IMR-90 (cell line): ENCODE results near the gene MVP. TPM values are rescaled to one million over a fixed set of nuclear protein-coding genes. Genes with fewer than 3 reads are reported as not detected.
"Not testable (repeated sequence)": the region's sequence is repeated elsewhere in the genome, so short reads cannot be mapped to it uniquely, and the experiment has no call there.

Experiments used
- ATAC-seq: fragments of 200-7000 bp; cut with Tn5 transposase; 2 replicates; pipeline ENCODE4 v1.9.1; 2020; ENCODE audit warnings: low read depth, mild to moderate bottlenecking, moderate library complexity
- BruUV-seq: library from RNA; stranded (reverse); fragments of 400-500 nt; replicated peaks from 2 replicates; lab custom pipeline; 2021; lab: Mats Ljungman, UMichigan
- CTCF ChIA-PET: fragments of 300-600 bp; formaldehyde crosslinking; extraction: SDS; loops from one replicate; lab custom pipeline; 2021; ENCODE audit warnings: antibody characterized with exemption; lab: Yijun Ruan, JAX
- POLR2A ChIA-PET: fragments of 300-600 bp; sonication (Branson Sonifier 250); formaldehyde crosslinking; loops from one replicate; lab custom pipeline; 2022; ENCODE audit warnings: antibody characterized with exemption; ENCODE audit not compliant: unreplicated experiment; lab: Charles Lee
- DNase-seq: peaks from one replicate; pipeline ENCODE4 v3.0.0; 2013
- H2AFZ ChIP-seq: replicated peaks from 2 replicates; pipeline ENCODE3; 2013; ENCODE audit warnings: low read length, mild to moderate bottlenecking; ENCODE audit not compliant: poor library complexity
- H2AK5ac ChIP-seq: 2 replicates; pipeline ENCODE4 v1.6.1; 2013; ENCODE audit warnings: low read depth, low read length, inconsistent platforms
- H2AK9ac ChIP-seq: replicated peaks from 2 replicates; pipeline ENCODE3; 2013; ENCODE audit warnings: mild to moderate bottlenecking, low read depth, low read length, moderate library complexity; ENCODE audit not compliant: poor library complexity
- H2BK120ac ChIP-seq: 2 replicates; pipeline ENCODE4 v1.6.1; 2013; ENCODE audit warnings: low read depth, low read length, inconsistent platforms
- H2BK15ac ChIP-seq: 3 replicates; pipeline ENCODE4 v1.6.1; 2013; ENCODE audit warnings: low read depth, low read length, inconsistent platforms
- H2BK20ac ChIP-seq: 2 replicates; pipeline ENCODE4 v1.6.1; 2013; ENCODE audit warnings: low read depth, mild to moderate bottlenecking, inconsistent platforms, low read length, moderate library complexity
- H2BK5ac ChIP-seq: 2 replicates; pipeline ENCODE4 v1.6.1; 2013; ENCODE audit warnings: mild to moderate bottlenecking, low read depth, low read length, inconsistent platforms; ENCODE audit not compliant: poor library complexity, severe bottlenecking
- H3K14ac ChIP-seq: replicated peaks from 2 replicates; pipeline ENCODE4 v1.6.1; 2013; ENCODE audit warnings: low read depth, low read length, inconsistent platforms
- H3K18ac ChIP-seq: 2 replicates; pipeline ENCODE4 v1.6.1; 2013; ENCODE audit warnings: low read depth, low read length, control low read depth
- H3K23ac ChIP-seq: 2 replicates; pipeline ENCODE4 v1.6.1; 2013; ENCODE audit warnings: low read depth, low read length, inconsistent platforms
- H3K27ac ChIP-seq: 2 replicates; pipeline ENCODE4 v1.5.1; 2013; ENCODE audit warnings: mild to moderate bottlenecking, control low read depth, low read length; ENCODE audit not compliant: insufficient read depth
- H3K27me3 ChIP-seq: 2 replicates; pipeline ENCODE4 v1.6.1; 2013; ENCODE audit warnings: low read length; ENCODE audit not compliant: control insufficient read depth, insufficient read depth
- H3K36me3 ChIP-seq: 2 replicates; pipeline ENCODE4 v1.6.1; 2013; ENCODE audit warnings: low read length, mixed read lengths; ENCODE audit not compliant: control insufficient read depth, insufficient read depth
- H3K4ac ChIP-seq: 2 replicates; pipeline ENCODE4 v1.6.1; 2013; ENCODE audit warnings: low read depth, low read length, inconsistent platforms
- H3K4me1 ChIP-seq: 2 replicates; pipeline ENCODE4 v1.6.1; 2013; ENCODE audit warnings: low read length, mixed read lengths; ENCODE audit not compliant: control insufficient read depth, insufficient read depth
- H3K4me2 ChIP-seq: 2 replicates; pipeline ENCODE4 v1.6.1; 2013; ENCODE audit warnings: low read depth, mild to moderate bottlenecking, control low read depth, low read length, moderate library complexity
- H3K4me3 ChIP-seq: 2 replicates; pipeline ENCODE4 v1.5.1; 2013; ENCODE audit warnings: low read depth, mild to moderate bottlenecking, control low read depth, low read length, moderate library complexity; ENCODE audit not compliant: insufficient read depth
- H3K56ac ChIP-seq: 2 replicates; pipeline ENCODE4 v1.6.1; 2013; ENCODE audit warnings: low read length, inconsistent platforms; ENCODE audit not compliant: insufficient read depth; ENCODE audit errors: extremely low read depth
- H3K79me1 ChIP-seq, 2 experiments: 2 replicates each; pipeline ENCODE4 v1.6.1; 2013; ENCODE audit warnings: low read length in 2 of 2, inconsistent platforms in 1 of 2, low read depth in 1 of 2
- H3K9ac ChIP-seq: 2 replicates; pipeline ENCODE4 v1.6.1; 2013; ENCODE audit warnings: low read depth, low read length, control low read depth
- H3K9me1 ChIP-seq: 2 replicates; pipeline ENCODE4 v1.6.1; 2013; ENCODE audit warnings: low read length, inconsistent platforms; ENCODE audit not compliant: insufficient read depth
- H3K9me3 ChIP-seq: 2 replicates; pipeline ENCODE4 v1.6.1; 2013; ENCODE audit warnings: low read length; ENCODE audit not compliant: control insufficient read depth, insufficient read depth
- H4K20me1 ChIP-seq: 2 replicates; pipeline ENCODE4 v1.6.1; 2013; ENCODE audit warnings: low read length, inconsistent platforms; ENCODE audit not compliant: insufficient read depth
- H4K5ac ChIP-seq: 2 replicates; pipeline ENCODE4 v1.6.1; 2013; ENCODE audit warnings: mild to moderate bottlenecking, low read depth, low read length, control low read depth
- H4K8ac ChIP-seq, 2 experiments: 2 replicates each; pipeline ENCODE4 v1.6.1; 2013; ENCODE audit warnings: low read depth in 2 of 2, low read length in 2 of 2, control low read depth in 1 of 2, inconsistent platforms in 1 of 2
- H4K91ac ChIP-seq: 2 replicates; pipeline ENCODE4 v1.6.1; 2013; ENCODE audit warnings: low read depth, low read length, inconsistent platforms; ENCODE audit not compliant: insufficient read depth
- POLR2A ChIP-seq: IDR thresholded peaks from 2 replicates; pipeline ENCODE4 v1.6.1; 2012; ENCODE audit warnings: mild to moderate bottlenecking, low read depth, low read length
- RCOR1 ChIP-seq: IDR thresholded peaks from 2 replicates; pipeline ENCODE4 v1.6.1; 2012; ENCODE audit warnings: mild to moderate bottlenecking, low read length, improper control_type of control experiment; ENCODE audit not compliant: insufficient replicate concordance
- RFX5 ChIP-seq: IDR thresholded peaks from 2 replicates; pipeline ENCODE4 v1.8.0; 2012; ENCODE audit warnings: low read depth, mild to moderate bottlenecking, low read length, moderate library complexity
- WGBS, 2 experiments: methylation state at CpG; one replicate each; pipeline versions ENCODE4 v1.1.5 to v1.1.7; 2013; ENCODE audit warnings: missing lambda C conversion rate in 2 of 2; ENCODE audit not compliant: insufficient read length in 1 of 2; ENCODE audit errors: extremely low coverage in 2 of 2; 5-methylcytosine and 5-hydroxymethylcytosine counted together
- dilution Hi-C: fragments of 300-500 bp; cut with HindIII; formaldehyde crosslinking; loops from one replicate; pipeline ENCODE4 v1.14.3; 2018; ENCODE audit warnings: low sequenced_read_pairs; ENCODE audit not compliant: unreplicated experiment
- in situ Hi-C: fragments of 300-500 bp; cut with MboI; formaldehyde crosslinking; loops from 3 replicates; pipeline ENCODE4 v1.14.3; 2019; ENCODE audit warnings: low sequenced_read_pairs, inconsistent platforms, mixed read lengths
- intact Hi-C: fragments of 100-400 bp; cut with micrococcal nuclease; formaldehyde crosslinking; loops from 2 replicates; pipeline ENCODE4 v1.10.0; 2022
- polyA plus RNA-seq, 3 experiments: library from polyadenylated mRNA; depleted of rRNA; stranded (reverse); fragments of >200 nt; gene quantifications; 2 replicates each; pipeline ENCODE4 v1.2.3, GENCODE V29; 2012; ENCODE audit warnings: low replicate concordance in 1 of 3
- total RNA-seq: library from RNA; depleted of rRNA; stranded (reverse); fragments of >200 nt; gene quantifications from 2 replicates; pipeline ENCODE4 v1.2.3, GENCODE V29; 2012

MVP gene
- total and polyA plus RNA-seq, 2 of the 4 experiments (the other 2 are of a cell fraction), result 204 to 319 TPM

GRCh38 chr16:29791845-29792807, 28.1 kb upstream of the MVP start:
- ChIA-PET CTCF (no interaction called here), POLR2A (interaction anchor here (0.5 kb wide), 1 partner anchor 19 kb away, joined by 6 read pairs; no protein-coding TSS in a partner anchor)
- Histone ChIP-seq H3K4me2 (peak overlapping the region; percentile 94), H3K9me1 (peaks cover 10% of the 10 kb centered on the region), H3K4me3 (peak overlapping the region; percentile 77; the same call in 1 of the 2 replicates), H3K14ac (peak overlapping the region; percentile 10; the same call in 1 of the 2 replicates), H3K9me3 (no peaks in the 10 kb centered on the region), H3K4ac (peak overlapping the region; percentile 44), H3K27ac (no peak overlapping the region), H3K27me3 (no peaks in the 10 kb centered on the region), H2AK9ac (peak overlapping the region; percentile 77), H2BK120ac (no peak overlapping the region), H4K91ac (no peak overlapping the region; the same call in 1 of the 2 replicates), H2AK5ac (0 out of 2 replicates have a peak overlapping the region, but pooled peaks have one; percentile 8), H3K79me1 (peaks cover 27 to 52% of the 10 kb centered on the region in 2 experiments), H4K8ac (peak overlapping the region in 1 of 2 experiments; percentile 64; a peak in 2 of 4 replicates), H4K20me1 (no peaks in the 10 kb centered on the region), H2BK5ac (no peak overlapping the region), H2BK15ac (no peak overlapping the region), H2AFZ (peak overlapping the region; percentile 68), H3K4me1 (peaks cover 3% of the 10 kb centered on the region), H4K5ac (no peak overlapping the region), H3K9ac (peak overlapping the region; percentile 87; the same call in 1 of the 2 replicates), H3K23ac (peak overlapping the region; percentile 81), H2BK20ac (no peak overlapping the region), H3K36me3 (peaks cover 3% of the 10 kb centered on the region; the same call in 1 of the 2 replicates), H3K56ac (peak overlapping the region; percentile 32; the same call in 1 of the 2 replicates), H3K18ac (no peak overlapping the region)
- in situ Hi-C loops, result no loop called here
- BruUV-seq, result no TSS peak
- WGBS, 2 experiments, result 44% methylated on average over 4 of the region's 9 CpGs; no CpG with 5 or more reads in 1 of the 2 experiments
- ATAC-seq, result no peak
- dilution Hi-C loops, result no loop called here
- DNase-seq, result no peak
- intact Hi-C loops, result loop anchor here (2.0 kb wide), 1 partner anchor 91 kb away; no protein-coding TSS in a partner anchor
- TF ChIP-seq RCOR1, result no peak
- TF ChIP-seq RFX5, result no peak
- TF ChIP-seq POLR2A, result no peak

- ATAC-seq, H2BK20ac ChIP-seq, dilution Hi-C loops, BruUV-seq, H3K18ac ChIP-seq, H4K20me1 ChIP-seq, H3K27me3 ChIP-seq, H4K5ac ChIP-seq, H3K14ac ChIP-seq, intact Hi-C loops, H4K91ac ChIP-seq, POLR2A ChIA-PET, H2AK5ac ChIP-seq, H3K9ac ChIP-seq, H3K9me3 ChIP-seq, H3K27ac ChIP-seq, H3K36me3 ChIP-seq, H3K4me3 ChIP-seq, DNase-seq, H4K8ac ChIP-seq, H3K56ac ChIP-seq, H2AFZ ChIP-seq, H2AK9ac ChIP-seq, H3K4ac ChIP-seq, H3K4me2 ChIP-seq, H2BK5ac ChIP-seq, in situ Hi-C loops, H2BK120ac ChIP-seq, H2BK15ac ChIP-seq, CTCF ChIA-PET, H3K4me1 ChIP-seq, H3K23ac ChIP-seq: not testable (repeated sequence)
- 93% methylated on average over 17 of the region's 18 CpGs; no CpG with 5 or more reads in 1 of the 2 experiments for WGBS, 2 experiments
- peaks cover 10% of the 10 kb centered on the region for H3K9me1 ChIP-seq
- peaks cover 34 to 52% of the 10 kb centered on the region in 2 experiments for H3K79me1 ChIP-seq
These were observed 27.1 kb upstream of the MVP start for GRCh38 chr16:29793153-29793552.
